ENCODE measurements around the gene PLEKHM3. TPM values are rescaled to one million over a fixed set of nuclear protein-coding genes. Genes with fewer than 3 reads are reported as not detected.

PLEKHM3 gene
- total and polyA plus RNA-seq, 2 of the 13 experiments (the other 11 are each of a cell fraction or from before 2014, with no cell fraction given), result 4.5 to 4.7 TPM

DNA sequence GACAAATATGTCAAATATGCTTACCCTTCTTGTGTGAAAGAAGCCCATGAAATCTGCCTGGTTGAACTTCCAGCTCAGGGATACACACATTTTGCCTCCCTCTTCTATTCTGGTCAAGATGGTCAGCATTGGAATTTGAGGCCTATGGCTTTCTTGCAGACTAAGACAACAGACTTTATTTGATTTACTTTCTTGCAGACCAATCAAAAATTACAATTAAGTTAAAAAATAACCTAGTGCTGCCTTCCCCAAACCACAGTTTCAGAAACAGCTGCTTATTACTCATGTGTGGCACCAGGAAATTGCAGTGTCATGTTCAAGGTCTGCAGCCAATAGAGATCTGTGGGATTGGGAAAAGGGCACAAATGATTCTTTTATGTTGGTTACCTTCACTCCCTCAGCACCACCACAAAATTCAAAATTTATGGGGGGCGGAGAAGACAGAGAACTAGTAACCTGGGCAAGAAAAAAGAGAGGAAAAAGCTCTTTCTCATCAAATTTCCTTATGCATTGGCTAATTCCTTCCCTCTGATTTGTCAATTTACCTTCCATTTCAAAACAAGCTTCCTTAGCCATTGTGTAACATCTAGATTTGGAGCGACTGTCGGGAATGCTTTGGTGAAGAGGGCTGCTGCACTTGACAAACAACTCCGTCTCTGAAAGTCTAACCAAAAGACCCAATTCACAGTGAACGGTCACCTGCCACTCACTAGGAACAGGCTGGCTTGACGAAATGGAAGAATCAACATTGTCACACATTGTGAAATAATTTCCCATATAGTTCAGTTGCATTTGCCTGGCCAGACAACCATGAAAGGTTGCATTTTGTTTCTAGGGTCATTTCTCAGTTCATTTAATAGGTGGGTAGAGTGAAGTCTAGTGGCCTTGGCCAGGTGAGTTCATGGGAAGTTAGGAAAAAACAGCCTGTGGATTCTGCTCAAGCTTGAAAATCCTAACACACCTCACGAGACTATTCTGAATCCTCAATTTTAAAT, 155.2 kb downstream of the PLEKHM3 start (continued):
- peak; percentile 100 for TF ChIP-seq ZBTB34 (CRISPR knock-in tag; IDR thresholded peaks at IDR 0.05)
- peak; percentile 84; the same call in 1 of the 2 replicates for TF ChIP-seq ZNF44 (CRISPR knock-in tag; IDR thresholded peaks at IDR 0.05)
- TF ChIP-seq E2F1 (CRISPR knock-in tag; IDR thresholded peaks at IDR 0.05), result 0 out of 2 replicates have a peak, but pooled peaks have one; percentile 32
- TF ChIP-seq CENPT (CRISPR knock-in tag; IDR thresholded peaks at IDR 0.05; ENCODE audit: low read depth), result no peak
- peak; percentile 93 for TF ChIP-seq ZBTB21 (CRISPR knock-in tag; IDR thresholded peaks at IDR 0.05)
- TF ChIP-seq CHD2 (IDR thresholded peaks at IDR 0.05; ENCODE audit: low read depth, low read length), result no peak
- TF ChIP-seq ZNF264 (CRISPR knock-in tag; IDR thresholded peaks at IDR 0.05), result peak; percentile 93
- TF ChIP-seq MEIS2 (CRISPR knock-in tag; IDR thresholded peaks at IDR 0.05), result peak; percentile 98
- peak; percentile 26; the same call in 1 of the 2 replicates for TF ChIP-seq SP4 (CRISPR knock-in tag; IDR thresholded peaks at IDR 0.05)
- TF ChIP-seq JDP2 (CRISPR knock-in tag; IDR thresholded peaks at IDR 0.05; ENCODE audit: borderline replicate concordance), result peak; percentile 55; the same call in 1 of the 2 replicates
- TF ChIP-seq ZNF614 (CRISPR knock-in tag; IDR thresholded peaks at IDR 0.05; ENCODE audit: borderline replicate concordance), result peak; percentile 96
- TF ChIP-seq, protein P1, sequence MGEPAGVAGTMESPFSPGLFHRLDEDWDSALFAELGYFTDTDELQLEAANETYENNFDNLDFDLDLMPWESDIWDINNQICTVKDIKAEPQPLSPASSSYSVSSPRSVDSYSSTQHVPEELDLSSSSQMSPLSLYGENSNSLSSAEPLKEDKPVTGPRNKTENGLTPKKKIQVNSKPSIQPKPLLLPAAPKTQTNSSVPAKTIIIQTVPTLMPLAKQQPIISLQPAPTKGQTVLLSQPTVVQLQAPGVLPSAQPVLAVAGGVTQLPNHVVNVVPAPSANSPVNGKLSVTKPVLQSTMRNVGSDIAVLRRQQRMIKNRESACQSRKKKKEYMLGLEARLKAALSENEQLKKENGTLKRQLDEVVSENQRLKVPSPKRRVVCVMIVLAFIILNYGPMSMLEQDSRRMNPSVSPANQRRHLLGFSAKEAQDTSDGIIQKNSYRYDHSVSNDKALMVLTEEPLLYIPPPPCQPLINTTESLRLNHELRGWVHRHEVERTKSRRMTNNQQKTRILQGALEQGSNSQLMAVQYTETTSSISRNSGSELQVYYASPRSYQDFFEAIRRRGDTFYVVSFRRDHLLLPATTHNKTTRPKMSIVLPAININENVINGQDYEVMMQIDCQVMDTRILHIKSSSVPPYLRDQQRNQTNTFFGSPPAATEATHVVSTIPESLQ (CRISPR knock-in tag; conservative IDR thresholded peaks at IDR 0.05), result peak; percentile 53; the same call in 1 of the 2 replicates
- TF ChIP-seq MTF1 (CRISPR knock-in tag; IDR thresholded peaks at IDR 0.05), result no peak
- TF ChIP-seq MATR3 (CRISPR knock-in tag; IDR thresholded peaks at IDR 0.05), result no peak
- TF ChIP-seq RBM22 (optimal IDR thresholded peaks at IDR 0.05; ENCODE audit: low read length), result peak; percentile 49
- TF ChIP-seq TARDBP (CRISPR knock-in tag; IDR thresholded peaks at IDR 0.05), result peak; percentile 99
- peak; percentile 56; the same call in 1 of the 2 replicates for TF ChIP-seq ZNF431 (CRISPR knock-in tag; IDR thresholded peaks at IDR 0.05; ENCODE audit: borderline replicate concordance, low read depth)
- TF ChIP-seq SALL1 (CRISPR knock-in tag; IDR thresholded peaks at IDR 0.05), result peak; percentile 99
- peak; percentile 82 for TF ChIP-seq FOXA1 (IDR thresholded peaks at IDR 0.05)
- peak; percentile 99 for TF ChIP-seq FOXA1 (CRISPR knock-in tag; IDR thresholded peaks at IDR 0.05)
- TF ChIP-seq PBX3 (CRISPR knock-in tag; IDR thresholded peaks at IDR 0.05; ENCODE audit: borderline replicate concordance), result peak; percentile 28; the same call in 1 of the 2 replicates
- no peak for TF ChIP-seq JARID2 (CRISPR knock-in tag; IDR thresholded peaks at IDR 0.05; ENCODE audit: insufficient replicate concordance)

Measured in HepG2 (cell line).